Loucy (cell line): ENCODE measurements around the gene ALDH4A1.

Source experiments
- H2AFZ ChIP-seq: fragments of 200-600 bp; sonication (generic); 2 replicates; pipeline ENCODE4 v1.6.0; 2016; ENCODE audit warnings: antibody characterized with exemption, mild to moderate bottlenecking, low read length, moderate library complexity
- H3F3A ChIP-seq: fragments of 200-600 bp; 2 replicates; pipeline ENCODE4 v1.6.0; 2016; ENCODE audit warnings: antibody characterized with exemption, low read depth, mild to moderate bottlenecking
- H3K27me3 ChIP-seq: fragments of 200-600 bp; sonication (generic); 2 replicates; pipeline ENCODE4 v1.6.1; 2014; ENCODE audit warnings: low read length, mild to moderate bottlenecking; ENCODE audit not compliant: insufficient read depth, poor library complexity, severe bottlenecking
- H3K36me3 ChIP-seq: fragments of 200-600 bp; sonication (generic); 2 replicates; pipeline ENCODE4 v1.6.1; 2016; ENCODE audit warnings: low read length; ENCODE audit not compliant: insufficient read depth
- H3K4me1 ChIP-seq: fragments of 200-600 bp; sonication (generic); 2 replicates; pipeline ENCODE4 v1.5.1; 2014; ENCODE audit warnings: low read length, mild to moderate bottlenecking; ENCODE audit not compliant: insufficient read depth, poor library complexity, severe bottlenecking
- H3K4me2 ChIP-seq: fragments of 200-600 bp; sonication (generic); 2 replicates; pipeline ENCODE4 v1.6.0; 2014; ENCODE audit warnings: antibody characterized with exemption, low read length, low read depth, mild to moderate bottlenecking; ENCODE audit not compliant: poor library complexity, severe bottlenecking
- H3K4me3 ChIP-seq: fragments of 200-600 bp; sonication (generic); 2 replicates; pipeline ENCODE4 v1.5.1; 2014; ENCODE audit warnings: low read length, mild to moderate bottlenecking, mixed read lengths; ENCODE audit not compliant: poor library complexity, severe bottlenecking
- H3K79me2 ChIP-seq: fragments of 200-600 bp; sonication (generic); 2 replicates; pipeline ENCODE4 v1.6.1; 2014; ENCODE audit warnings: low read length; ENCODE audit not compliant: insufficient read depth
- H3K9ac ChIP-seq: fragments of 200-600 bp; sonication (generic); 2 replicates; pipeline ENCODE4 v1.6.0; 2014; ENCODE audit warnings: mild to moderate bottlenecking, low read depth, low read length, moderate library complexity; ENCODE audit not compliant: poor library complexity, severe bottlenecking
- H3K9me2 ChIP-seq: fragments of 200-600 bp; sonication (generic); replicated peaks from 2 replicates; pipeline ENCODE4 v1.6.1; 2016; ENCODE audit warnings: low read depth, low read length, mixed read lengths
- H3K9me3 ChIP-seq: fragments of 200-600 bp; sonication (generic); 2 replicates; pipeline ENCODE4 v1.6.1; 2014; ENCODE audit warnings: mild to moderate bottlenecking, antibody characterized with exemption, low read length, low read depth; ENCODE audit not compliant: insufficient read depth
- H4K20me1 ChIP-seq: fragments of 200-600 bp; sonication (generic); 2 replicates; pipeline ENCODE4 v1.6.0; 2014; ENCODE audit warnings: antibody characterized with exemption, low read length, mild to moderate bottlenecking; ENCODE audit not compliant: insufficient read depth, poor library complexity, severe bottlenecking
- CTCF ChIP-seq: fragments of 200-600 bp; sonication (generic); conservative IDR thresholded peaks from 2 replicates; pipeline ENCODE4 v1.5.1; 2014; ENCODE audit warnings: mild to moderate bottlenecking, antibody characterized with exemption, low read length
- EZH2phosphoT487 ChIP-seq: fragments of 200-600 bp; IDR thresholded peaks from 2 replicates; pipeline ENCODE4 v1.6.1; 2018; ENCODE audit warnings: antibody characterized with exemption, mild to moderate bottlenecking, moderate library complexity, borderline replicate concordance

The ALDH4A1 gene

DNA sequence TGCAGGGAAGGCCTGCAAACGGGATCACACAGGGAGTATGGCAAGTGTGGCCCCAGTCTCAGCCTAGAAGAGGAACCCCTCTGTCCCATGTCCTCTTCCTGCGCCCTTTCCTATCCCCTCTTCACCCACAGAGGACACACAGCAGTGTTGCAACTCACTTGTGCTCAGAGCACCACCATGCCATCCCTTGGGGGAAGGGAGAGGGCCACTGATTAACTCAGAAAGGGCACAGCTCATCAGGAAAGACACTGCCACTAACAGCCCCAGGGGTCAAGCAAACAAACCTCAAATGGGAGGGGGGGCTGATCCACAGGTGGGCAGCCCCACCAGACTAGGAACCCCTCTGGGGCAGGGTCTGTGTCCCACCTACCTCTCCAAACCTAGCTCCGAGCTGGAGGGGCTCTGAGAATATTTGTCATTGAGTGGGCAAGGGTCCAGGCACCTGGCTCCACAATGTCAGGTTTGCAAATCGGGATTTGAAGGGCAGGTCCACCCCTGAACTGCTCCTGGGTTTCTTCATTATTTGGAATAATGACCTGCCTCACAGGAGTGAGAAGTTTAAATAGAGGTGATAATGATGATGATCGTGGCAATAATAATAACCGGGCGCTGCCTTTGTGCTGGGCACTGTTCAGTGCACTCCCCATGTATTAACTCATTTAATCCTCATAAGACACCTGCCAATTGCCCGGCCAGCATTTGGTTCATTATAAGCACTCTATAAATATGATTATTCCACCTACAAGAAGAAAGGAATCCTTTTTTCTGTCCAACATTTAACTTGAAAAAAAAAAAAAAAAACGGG is 1.0 kb downstream of the ALDH4A1 start:
- H3K4me2 ChIP-seq, result peak overlapping the region; percentile 80
- H3F3A ChIP-seq, result no peaks in the 10 kb centered on the region
- H3K4me3 ChIP-seq, result peak overlapping the region; percentile 94
- no peaks in the 10 kb centered on the region for H3K9me3 ChIP-seq
- H3K79me2 ChIP-seq, result peaks cover 18% of the 10 kb centered on the region; the same call in 1 of the 2 replicates
- H3K9ac ChIP-seq, result peak overlapping the region; percentile 67
- H4K20me1 ChIP-seq, result peaks cover 3% of the 10 kb centered on the region
- H3K36me3 ChIP-seq, result no peaks in the 10 kb centered on the region
- H3K9me2 ChIP-seq, result no peaks in the 10 kb centered on the region
- H3K4me1 ChIP-seq, result peaks cover 39% of the 10 kb centered on the region
- no peaks in the 10 kb centered on the region for H3K27me3 ChIP-seq
- TF ChIP-seq EZH2phosphoT487 (no peak), CTCF (no peak)
- H2AFZ ChIP-seq, result no peak overlapping the region

- TF ChIP-seq CTCF (no peak), EZH2phosphoT487 (no peak)
- peak overlapping the region; percentile 67 for H3K9ac ChIP-seq
- H3F3A ChIP-seq, result no peaks in the 10 kb centered on the region
- no peak overlapping the region for H2AFZ ChIP-seq
- H3K27me3 ChIP-seq, result no peaks in the 10 kb centered on the region
- no peaks in the 10 kb centered on the region for H3K9me2 ChIP-seq
- H3K4me2 ChIP-seq, result peak overlapping the region; percentile 80
- peaks cover 3% of the 10 kb centered on the region for H4K20me1 ChIP-seq
- H3K4me1 ChIP-seq, result peaks cover 39% of the 10 kb centered on the region
- H3K36me3 ChIP-seq, result no peaks in the 10 kb centered on the region
- H3K79me2 ChIP-seq, result peaks cover 18% of the 10 kb centered on the region; the same call in 1 of the 2 replicates
- H3K9me3 ChIP-seq, result no peaks in the 10 kb centered on the region
- H3K4me3 ChIP-seq, result peak overlapping the region; percentile 94
Observed at GRCh38 chr1:18900303-18900841, 2.0 kb downstream of the ALDH4A1 start.

- Histone ChIP-seq H4K20me1 (peaks cover 3% of the 10 kb centered on the region), H3F3A (no peaks in the 10 kb centered on the region), H3K79me2 (peaks cover 18% of the 10 kb centered on the region; the same call in 1 of the 2 replicates), H3K36me3 (no peaks in the 10 kb centered on the region), H3K4me3 (peak overlapping the region; percentile 94), H3K4me2 (peak overlapping the region; percentile 80), H3K27me3 (no peaks in the 10 kb centered on the region), H3K9me2 (no peaks in the 10 kb centered on the region), H3K9me3 (no peaks in the 10 kb centered on the region), H3K9ac (peak overlapping the region; percentile 67), H2AFZ (no peak overlapping the region), H3K4me1 (peaks cover 39% of the 10 kb centered on the region)
- TF ChIP-seq CTCF (no peak), EZH2phosphoT487 (no peak)
Observed at GRCh38 chr1:18899363-18900049, 2.8 kb downstream of the ALDH4A1 start.
